ENCODE measurements around the gene CHN1.

The CHN1 gene

GRCh38 chr2:174784909-174785308 is 220.3 kb downstream of the CHN1 start:
- in situ Hi-C loops (cut with HindIII; ENCODE audit: low pct_ligation_motif_present, low sequenced_read_pairs) = no loop called here
- TF ChIP-seq, protein P1, sequence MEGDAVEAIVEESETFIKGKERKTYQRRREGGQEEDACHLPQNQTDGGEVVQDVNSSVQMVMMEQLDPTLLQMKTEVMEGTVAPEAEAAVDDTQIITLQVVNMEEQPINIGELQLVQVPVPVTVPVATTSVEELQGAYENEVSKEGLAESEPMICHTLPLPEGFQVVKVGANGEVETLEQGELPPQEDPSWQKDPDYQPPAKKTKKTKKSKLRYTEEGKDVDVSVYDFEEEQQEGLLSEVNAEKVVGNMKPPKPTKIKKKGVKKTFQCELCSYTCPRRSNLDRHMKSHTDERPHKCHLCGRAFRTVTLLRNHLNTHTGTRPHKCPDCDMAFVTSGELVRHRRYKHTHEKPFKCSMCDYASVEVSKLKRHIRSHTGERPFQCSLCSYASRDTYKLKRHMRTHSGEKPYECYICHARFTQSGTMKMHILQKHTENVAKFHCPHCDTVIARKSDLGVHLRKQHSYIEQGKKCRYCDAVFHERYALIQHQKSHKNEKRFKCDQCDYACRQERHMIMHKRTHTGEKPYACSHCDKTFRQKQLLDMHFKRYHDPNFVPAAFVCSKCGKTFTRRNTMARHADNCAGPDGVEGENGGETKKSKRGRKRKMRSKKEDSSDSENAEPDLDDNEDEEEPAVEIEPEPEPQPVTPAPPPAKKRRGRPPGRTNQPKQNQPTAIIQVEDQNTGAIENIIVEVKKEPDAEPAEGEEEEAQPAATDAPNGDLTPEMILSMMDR (IDR thresholded peaks at IDR 0.05; ENCODE audit: low read depth, low read length, missing control alignments) = no peak
- no peak for DNase-seq
- Histone ChIP-seq H3K36me3 (replicated peaks) (no peaks in the 10 kb centered on the region), H3K27ac (no peak overlapping the region), H3K27me3 (replicated peaks) (no peaks in the 10 kb centered on the region), H3K4me3 (ENCODE audit: low read depth, low read length) (no peak overlapping the region)

DNA sequence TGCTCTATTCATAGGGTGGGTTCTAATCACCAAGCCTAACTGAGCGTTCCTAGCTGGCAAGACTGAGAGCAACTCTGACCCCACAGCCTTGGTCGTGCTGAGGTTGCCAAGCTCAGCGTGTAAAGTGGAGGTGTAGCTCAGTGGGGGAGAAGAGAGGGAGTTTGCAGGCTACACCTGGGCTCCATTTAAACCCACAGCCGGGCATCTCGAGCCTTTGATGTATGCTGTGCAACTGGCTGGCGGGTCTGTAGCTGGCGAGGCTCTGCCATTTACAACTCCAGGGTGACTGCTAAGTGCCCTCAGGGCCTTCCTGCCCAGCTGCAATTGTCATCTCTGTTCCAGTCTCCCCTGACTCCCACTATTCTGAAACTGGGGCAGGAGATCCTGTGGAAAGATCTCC is 220.9 kb downstream of the CHN1 start:
- in situ Hi-C loops (cut with HindIII; ENCODE audit: low pct_ligation_motif_present, low sequenced_read_pairs) = no loop called here

DNA sequence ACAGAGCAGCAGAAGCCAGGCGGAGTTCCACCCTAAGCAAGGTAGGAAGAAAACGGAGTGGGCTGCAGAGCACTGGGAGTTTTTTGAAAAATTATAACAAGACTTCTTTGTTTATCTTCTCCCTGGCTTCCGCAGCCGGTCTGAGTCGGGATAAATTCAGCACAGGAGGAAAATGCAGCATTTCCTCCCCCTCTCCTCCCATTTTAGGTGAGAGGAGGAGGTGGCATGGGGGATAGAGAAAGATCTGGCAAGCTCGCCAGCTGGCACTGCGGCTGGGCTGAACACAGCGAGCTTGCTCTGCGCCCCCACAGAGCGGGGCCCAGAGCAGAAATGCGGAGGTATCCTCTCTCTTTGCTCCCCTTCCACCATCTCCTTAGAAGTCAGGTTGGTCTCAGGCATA is 223.2 kb downstream of the CHN1 start:
- Histone ChIP-seq H3K27me3 (replicated peaks) (no peaks in the 10 kb centered on the region), H3K36me3 (replicated peaks) (no peaks in the 10 kb centered on the region), H3K4me3 (ENCODE audit: low read depth, low read length) (no peak overlapping the region), H3K27ac (no peak overlapping the region)
- TF ChIP-seq, protein P1 (IDR thresholded peaks at IDR 0.05; ENCODE audit: low read depth, low read length, missing control alignments) = no peak
- DNase-seq = no peak
- in situ Hi-C loops (cut with HindIII; ENCODE audit: low pct_ligation_motif_present, low sequenced_read_pairs) = no loop called here

More for the DNA sequence above, 220.9 kb downstream of the CHN1 start:
- H3K27me3 ChIP-seq (replicated peaks) = no peaks in the 10 kb centered on the region
- H3K4me3 ChIP-seq (ENCODE audit: low read depth, low read length) = no peak overlapping the region
- DNase-seq = no peak
- TF ChIP-seq, protein P1 (IDR thresholded peaks at IDR 0.05; ENCODE audit: low read depth, low read length, missing control alignments) = no peak
- no peak overlapping the region for H3K27ac ChIP-seq
- no peaks in the 10 kb centered on the region for H3K36me3 ChIP-seq (replicated peaks)

GRCh38 chr2:174781298-174781697 is 223.9 kb downstream of the CHN1 start:
- Histone ChIP-seq H3K36me3 (replicated peaks) (no peaks in the 10 kb centered on the region), H3K4me3 (ENCODE audit: low read depth, low read length) (no peak overlapping the region), H3K27me3 (replicated peaks) (no peaks in the 10 kb centered on the region), H3K27ac (no peak overlapping the region)
- in situ Hi-C loops (cut with HindIII; ENCODE audit: low pct_ligation_motif_present, low sequenced_read_pairs) = no loop called here
- TF ChIP-seq, protein P1 (IDR thresholded peaks at IDR 0.05; ENCODE audit: low read depth, low read length, missing control alignments) = no peak
- DNase-seq = no peak

DNA sequence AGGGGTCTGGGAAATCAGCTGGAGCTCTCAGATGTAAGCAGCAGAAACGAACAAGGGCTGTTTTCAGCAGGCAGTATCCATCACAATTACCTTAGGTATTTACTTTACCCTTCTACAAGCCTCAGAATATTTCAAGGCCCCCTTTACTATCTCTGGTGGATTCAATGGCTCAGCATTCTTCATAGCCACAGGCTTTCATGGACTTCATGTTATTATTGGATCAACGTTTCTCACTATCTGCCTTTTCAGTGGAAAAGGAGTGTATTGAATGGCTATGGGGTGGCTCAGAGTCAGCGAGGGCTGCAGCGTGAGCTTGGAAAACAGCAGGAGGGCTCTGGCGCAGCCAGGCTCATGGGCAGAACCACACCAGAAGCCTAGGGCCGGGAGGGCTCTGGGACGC is 224.3 kb downstream of the CHN1 start:
- H3K27me3 ChIP-seq (replicated peaks) = no peaks in the 10 kb centered on the region
- no peak overlapping the region for H3K4me3 ChIP-seq (ENCODE audit: low read depth, low read length)
- TF ChIP-seq, protein P1 (IDR thresholded peaks at IDR 0.05; ENCODE audit: low read depth, low read length, missing control alignments) = no peak
- in situ Hi-C loops (cut with HindIII; ENCODE audit: low pct_ligation_motif_present, low sequenced_read_pairs) = no loop called here
- no peak for DNase-seq
- H3K36me3 ChIP-seq (replicated peaks) = no peaks in the 10 kb centered on the region
- no peak overlapping the region for H3K27ac ChIP-seq

DNA sequence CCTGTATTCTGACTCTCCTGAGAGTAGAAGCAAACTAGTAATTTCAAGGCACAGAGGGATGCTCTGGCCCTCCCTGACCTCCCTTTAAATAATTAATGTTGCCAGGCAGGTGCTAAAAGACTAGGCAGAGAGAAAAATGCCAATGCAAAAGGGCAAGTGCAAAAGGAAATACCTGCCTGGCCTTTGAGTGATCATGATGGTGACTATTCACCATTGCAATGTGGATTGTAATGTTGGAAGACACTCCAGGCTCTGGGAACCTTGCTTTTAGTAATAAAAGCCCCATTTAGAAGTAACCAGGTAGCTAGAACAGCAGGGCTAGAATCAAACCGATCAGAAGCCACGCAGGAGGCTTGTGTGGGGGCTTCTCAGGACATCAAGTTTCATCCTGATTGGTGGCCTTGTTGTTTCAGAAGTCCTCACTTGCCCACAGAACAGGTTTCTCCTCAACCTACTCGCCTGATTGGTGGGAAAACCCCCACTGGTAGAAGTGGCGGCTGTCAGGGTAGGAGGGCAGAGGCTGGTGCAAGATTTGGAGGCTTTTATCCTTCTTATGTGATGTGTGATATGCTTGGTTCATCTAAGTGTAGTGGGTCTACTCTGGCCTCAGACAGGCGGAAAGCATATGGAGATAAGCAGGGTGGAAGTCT is 224.9 kb downstream of the CHN1 start:
- no peak overlapping the region for H3K27ac ChIP-seq
- no peak for DNase-seq
- TF ChIP-seq, protein P1 (IDR thresholded peaks at IDR 0.05; ENCODE audit: low read depth, low read length, missing control alignments) = no peak
- in situ Hi-C loops (cut with HindIII; ENCODE audit: low pct_ligation_motif_present, low sequenced_read_pairs) = no loop called here
- no peaks in the 10 kb centered on the region for H3K36me3 ChIP-seq (replicated peaks)
- H3K27me3 ChIP-seq (replicated peaks) = no peaks in the 10 kb centered on the region
- no peak overlapping the region for H3K4me3 ChIP-seq (ENCODE audit: low read depth, low read length)

All from brain microvascular endothelial cell (primary cell).